HAP-1 (cell line): ENCODE results near the gene PANK4.

ENCODE experiments used
- DNase-seq, 2 experiments: peaks; one replicate each; pipeline ENCODE4 v3.0.0-alpha.2; 2016 to 2020; ENCODE audit warnings: low spot score in 2 of 2
- H3K27me3 ChIP-seq: fragments of 250-450 bp; sonication (Bioruptor Pico); 2 replicates; pipeline ENCODE4 v1.5.1; 2020; ENCODE audit warnings: low read depth, mild to moderate bottlenecking, moderate library complexity
- H3K36me3 ChIP-seq: fragments of 250-450 bp; sonication (Bioruptor Pico); replicated peaks from 2 replicates; pipeline ENCODE4 v1.5.1; 2020; ENCODE audit warnings: mild to moderate bottlenecking
- H3K4me1 ChIP-seq: fragments of 250-450 bp; sonication (Bioruptor Pico); 2 replicates; pipeline ENCODE4 v1.5.1; 2020; ENCODE audit warnings: mild to moderate bottlenecking
- H3K4me3 ChIP-seq: fragments of 250-450 bp; sonication (Bioruptor Pico); 2 replicates; pipeline ENCODE4 v1.5.1; 2020; ENCODE audit warnings: mild to moderate bottlenecking, moderate library complexity
- H3K9me3 ChIP-seq: fragments of 250-450 bp; sonication (Bioruptor Pico); 2 replicates; pipeline ENCODE4 v1.5.1; 2020; ENCODE audit warnings: mild to moderate bottlenecking, moderate library complexity
- in situ Hi-C: fragments of 300-500 bp; cut with MboI; formaldehyde crosslinking; loops from 3 replicates; pipeline ENCODE4 v1.14.3; 2020; ENCODE audit warnings: low sequenced_read_pairs, inconsistent platforms, mixed read lengths

Gene PANK4

DNA sequence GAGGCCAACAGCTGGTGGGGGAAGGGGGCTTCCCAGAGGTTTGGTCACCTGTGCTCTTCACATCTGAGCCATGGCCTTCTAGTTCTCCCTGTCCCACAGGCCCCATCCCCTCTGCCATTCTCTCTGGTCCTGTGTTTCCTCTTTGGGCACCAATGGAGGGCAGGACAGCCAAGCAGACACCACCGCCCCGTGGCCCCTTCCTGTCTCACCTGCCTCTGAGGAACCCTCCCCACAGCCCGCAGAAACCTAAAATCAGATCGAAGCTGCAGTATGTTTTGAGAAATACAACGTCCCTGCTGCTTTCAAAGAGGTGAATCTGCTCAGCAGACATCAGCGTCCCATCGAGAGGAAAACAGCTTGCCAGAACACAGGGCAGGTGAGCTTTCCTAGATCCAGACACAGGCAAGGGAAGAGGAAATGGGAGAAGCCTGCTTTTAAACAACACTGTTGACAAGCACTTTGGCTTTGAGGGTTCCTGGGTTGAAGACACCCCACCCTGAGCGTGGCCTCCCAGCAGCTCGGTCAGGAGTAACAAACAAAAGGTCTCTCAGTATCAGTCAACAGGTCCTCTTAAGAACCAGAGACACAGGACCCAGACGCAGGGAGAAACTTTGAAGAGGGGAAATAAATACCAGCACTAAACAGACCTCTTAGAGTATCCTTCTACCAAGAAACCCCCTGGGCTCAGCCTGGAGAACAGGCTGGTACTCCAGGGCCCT is 2.3 kb downstream of the PANK4 start:
- Histone ChIP-seq H3K27me3 (peaks cover 2% of the 10 kb centered on the region; the same call in 1 of the 2 replicates), H3K4me1 (peaks cover 11% of the 10 kb centered on the region), H3K9me3 (no peaks in the 10 kb centered on the region), H3K36me3 (peaks cover 23% of the 10 kb centered on the region), H3K4me3 (peak overlapping the region; percentile 99; the same call in 1 of the 2 replicates)
- no peak for DNase-seq
- in situ Hi-C loops: no loop called here

DNA sequence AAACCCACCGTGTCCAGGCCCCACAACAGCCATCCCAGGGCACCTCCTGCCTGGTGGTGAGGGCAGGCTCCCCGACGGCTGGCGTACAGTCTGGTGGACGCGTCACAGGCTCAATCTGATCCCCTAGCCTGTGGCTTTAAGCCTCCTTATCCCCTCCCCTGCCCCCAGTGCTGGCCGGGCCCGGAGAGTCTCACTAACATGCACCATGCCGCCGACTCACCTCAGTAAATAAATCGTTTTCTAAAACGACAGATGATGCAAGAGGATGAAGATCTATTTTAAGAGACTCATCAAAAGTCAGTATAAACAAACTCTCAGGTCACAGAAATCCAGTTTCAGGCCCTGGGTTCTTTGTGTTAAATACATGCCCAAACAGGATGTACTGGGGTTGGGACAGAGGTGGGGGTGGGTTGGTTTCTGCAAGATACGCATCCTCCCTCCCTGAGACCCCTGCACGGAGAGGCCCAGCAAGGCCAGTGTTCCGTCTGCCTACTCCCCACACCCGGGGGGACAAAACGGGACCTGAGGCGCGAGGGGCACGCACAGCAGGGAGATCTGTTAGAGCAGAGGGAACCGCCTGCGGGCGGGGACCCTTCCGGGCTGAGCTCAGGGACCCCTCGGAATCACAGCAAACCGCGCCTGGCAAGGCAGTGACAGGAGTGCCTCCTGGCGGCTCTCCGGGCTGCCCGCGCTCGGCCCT is 3.1 kb downstream of the PANK4 start:
- no peak overlapping the region for H3K4me3 ChIP-seq
- no peak for DNase-seq
- in situ Hi-C loops: no loop called here
- H3K9me3 ChIP-seq: no peaks in the 10 kb centered on the region
- peaks cover 11% of the 10 kb centered on the region for H3K4me1 ChIP-seq
- no peaks in the 10 kb centered on the region for H3K27me3 ChIP-seq
- peaks cover 30% of the 10 kb centered on the region for H3K36me3 ChIP-seq

DNA sequence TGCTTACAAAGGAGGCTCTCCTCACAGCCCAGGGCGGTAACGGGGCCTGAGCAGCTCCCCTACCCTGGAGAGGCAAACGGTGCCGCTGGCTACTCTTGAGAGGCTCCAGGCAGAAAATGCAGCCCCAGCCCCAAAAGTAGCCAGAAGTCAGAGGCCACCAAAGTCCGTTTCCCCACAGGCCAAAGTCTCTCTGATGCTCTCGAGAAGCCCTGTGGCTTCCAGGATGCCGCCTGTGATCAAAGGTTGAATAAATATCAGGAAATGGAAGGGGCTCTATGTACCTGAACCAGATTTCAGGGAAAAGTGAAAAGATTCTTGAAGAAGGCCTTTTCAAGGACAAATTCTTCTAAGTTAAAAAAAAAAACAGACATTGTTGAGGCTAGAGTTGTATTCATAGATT is 4.2 kb downstream of the PANK4 start:
- H3K4me1 ChIP-seq: peaks cover 11% of the 10 kb centered on the region
- no peaks in the 10 kb centered on the region for H3K9me3 ChIP-seq
- H3K4me3 ChIP-seq: no peak overlapping the region
- DNase-seq: no peak
- peaks cover 42% of the 10 kb centered on the region for H3K36me3 ChIP-seq
- no peaks in the 10 kb centered on the region for H3K27me3 ChIP-seq
- in situ Hi-C loops: no loop called here

DNA sequence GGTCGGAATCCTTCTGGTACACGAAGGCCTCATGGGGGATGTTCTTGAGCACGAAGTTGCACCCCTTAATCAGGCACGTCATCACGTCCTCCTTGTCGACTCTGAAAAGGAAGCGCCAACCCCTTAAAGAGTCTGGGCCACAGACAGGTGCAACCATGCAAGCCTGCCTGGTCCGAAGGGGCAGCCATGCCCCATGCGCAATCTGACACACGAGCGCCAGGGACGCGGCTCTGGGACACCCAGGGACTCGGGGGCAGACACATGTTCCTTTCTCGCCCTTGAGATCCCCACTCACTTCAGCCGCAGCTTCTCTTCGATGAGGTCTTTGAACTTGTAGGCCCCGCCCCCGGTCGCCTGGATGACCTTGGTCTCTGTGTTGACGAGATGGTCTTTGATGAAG is 5.6 kb downstream of the PANK4 start:
- in situ Hi-C loops: no loop called here
- DNase-seq: no peak
- no peaks in the 10 kb centered on the region for H3K9me3 ChIP-seq
- H3K36me3 ChIP-seq: peaks cover 54% of the 10 kb centered on the region
- peaks cover 7% of the 10 kb centered on the region for H3K4me1 ChIP-seq
- no peak overlapping the region for H3K4me3 ChIP-seq
- H3K27me3 ChIP-seq: no peaks in the 10 kb centered on the region

DNA sequence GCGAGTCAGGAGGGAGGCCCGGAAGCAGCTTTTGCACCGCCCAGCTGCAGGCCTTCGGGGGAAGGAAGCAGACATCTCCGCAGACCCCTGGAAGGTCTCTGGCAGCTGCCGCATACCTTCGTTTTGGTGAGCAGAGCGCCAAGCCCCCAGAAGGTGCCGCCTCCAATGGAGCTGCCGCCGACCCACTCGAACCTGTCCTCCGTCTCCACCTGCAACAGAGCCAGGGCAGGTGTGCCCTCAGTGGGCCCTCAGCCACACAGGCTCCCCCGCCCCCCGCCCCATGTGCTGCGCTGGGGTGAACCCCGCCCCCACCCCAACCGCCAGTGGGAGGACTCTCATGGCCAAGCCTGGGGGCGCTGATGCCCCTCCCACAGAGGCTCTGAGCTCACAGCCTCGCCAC is 6.2 kb downstream of the PANK4 start:
- H3K27me3 ChIP-seq: no peaks in the 10 kb centered on the region
- peaks cover 7% of the 10 kb centered on the region for H3K4me1 ChIP-seq
- in situ Hi-C loops: no loop called here
- H3K9me3 ChIP-seq: no peaks in the 10 kb centered on the region
- H3K4me3 ChIP-seq: no peak overlapping the region
- DNase-seq: no peak
- peaks cover 55% of the 10 kb centered on the region for H3K36me3 ChIP-seq

DNA sequence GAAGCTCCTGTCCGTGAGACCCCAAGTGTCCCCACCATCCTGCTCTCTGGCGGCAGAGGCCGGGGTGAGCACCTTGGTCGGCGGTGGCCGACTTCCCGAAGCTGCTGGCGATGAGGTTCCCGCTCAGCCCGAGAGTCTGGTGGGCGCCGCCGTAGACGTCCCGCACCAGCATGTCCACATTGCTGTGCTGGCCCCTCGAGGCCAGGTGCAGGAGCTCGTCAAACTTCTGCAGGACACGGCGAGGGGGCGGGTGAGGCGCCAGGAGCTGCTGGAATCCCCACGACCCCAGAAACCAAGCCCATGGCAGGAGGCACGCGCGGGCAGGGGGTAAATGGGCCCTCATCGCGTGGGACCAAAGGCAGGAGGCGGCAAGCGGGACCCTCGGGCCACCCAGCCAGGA is 6.7 kb downstream of the PANK4 start:
- H3K9me3 ChIP-seq: no peaks in the 10 kb centered on the region
- peaks cover 55% of the 10 kb centered on the region for H3K36me3 ChIP-seq
- H3K27me3 ChIP-seq: no peaks in the 10 kb centered on the region
- H3K4me1 ChIP-seq: peaks cover 3% of the 10 kb centered on the region
- no peak overlapping the region for H3K4me3 ChIP-seq
- DNase-seq: no peak
- in situ Hi-C loops: no loop called here

DNA sequence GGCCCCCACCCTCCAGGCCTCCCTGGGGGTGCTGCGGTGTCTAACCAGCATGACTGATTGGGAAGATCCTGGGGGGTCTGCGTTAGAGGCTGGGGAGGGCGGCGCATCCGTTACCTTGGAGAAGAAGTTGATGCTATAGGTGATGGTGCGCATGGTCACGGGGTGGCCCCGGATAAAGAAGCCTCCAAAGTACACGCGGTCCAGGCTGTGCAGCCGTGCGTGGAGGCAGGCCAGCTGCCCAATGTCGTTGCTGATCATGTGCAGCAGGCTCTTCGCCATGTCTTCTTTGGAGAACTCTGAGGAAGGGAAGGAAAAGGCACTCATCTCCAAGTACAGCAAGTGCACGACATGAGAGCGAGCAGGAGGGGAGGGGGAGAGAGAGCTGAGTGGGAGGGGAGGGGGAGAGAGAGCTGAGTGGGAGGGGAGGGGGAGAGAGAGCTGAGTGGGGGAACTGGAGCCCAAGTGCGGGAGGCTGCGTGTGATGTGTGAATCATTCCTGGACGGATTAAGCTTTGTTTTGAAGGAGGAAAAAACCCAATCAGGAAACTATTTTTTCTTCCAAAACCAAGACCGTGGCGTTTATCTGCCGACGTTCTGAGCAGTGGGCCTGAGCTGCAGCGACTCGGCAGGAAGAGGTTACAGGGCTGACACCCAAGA is 7.2 kb downstream of the PANK4 start:
- Histone ChIP-seq H3K36me3 (peaks cover 56% of the 10 kb centered on the region), H3K4me1 (no peaks in the 10 kb centered on the region), H3K4me3 (no peak overlapping the region), H3K9me3 (no peaks in the 10 kb centered on the region), H3K27me3 (no peaks in the 10 kb centered on the region)
- in situ Hi-C loops: no loop called here
- no peak for DNase-seq

DNA sequence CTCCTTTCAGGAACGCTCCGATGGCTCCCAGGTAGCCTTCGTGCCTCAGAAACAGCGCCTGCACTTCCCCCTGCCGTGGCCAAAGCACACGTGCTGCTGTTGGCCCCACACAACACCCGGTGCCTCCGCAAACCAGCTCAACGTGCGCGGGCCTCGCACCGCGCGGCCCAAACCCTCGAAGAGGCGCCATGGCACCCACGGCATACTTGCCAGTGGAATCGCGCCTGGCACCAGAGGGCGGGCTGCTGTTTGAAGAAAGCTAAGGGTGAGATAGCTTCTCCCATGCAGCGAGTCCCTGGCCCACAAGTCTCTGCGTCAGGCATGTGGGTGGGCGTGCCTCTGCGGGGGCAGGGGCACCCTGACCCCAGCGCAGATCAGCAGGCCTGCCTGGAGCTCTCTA is 7.9 kb downstream of the PANK4 start:
- Histone ChIP-seq H3K36me3 (peaks cover 62% of the 10 kb centered on the region), H3K4me1 (no peaks in the 10 kb centered on the region), H3K27me3 (no peaks in the 10 kb centered on the region), H3K9me3 (no peaks in the 10 kb centered on the region), H3K4me3 (no peak overlapping the region)
- DNase-seq: no peak
- in situ Hi-C loops: no loop called here

DNA sequence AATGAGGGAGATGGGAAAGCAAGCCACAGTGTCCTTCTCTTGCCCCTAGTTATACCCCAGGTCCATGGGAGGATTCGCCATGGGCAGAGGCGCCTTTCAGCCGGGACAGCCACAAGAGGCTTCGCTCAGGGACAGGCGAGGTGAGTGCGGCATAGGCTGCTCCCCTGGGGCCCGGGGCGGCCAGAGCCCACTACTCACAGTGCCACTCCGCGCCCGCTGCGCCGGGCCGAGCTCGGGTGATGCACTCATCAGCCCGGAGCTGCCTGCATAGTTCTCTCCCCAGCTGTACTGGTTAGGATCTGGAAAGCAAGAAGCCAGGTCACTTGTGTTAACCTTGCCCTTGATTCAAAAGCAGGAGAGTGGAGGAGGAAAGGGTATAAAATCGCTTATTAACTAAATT is 8.4 kb downstream of the PANK4 start:
- DNase-seq: no peak
- H3K4me1 ChIP-seq: no peaks in the 10 kb centered on the region
- no peak overlapping the region for H3K4me3 ChIP-seq
- peaks cover 68% of the 10 kb centered on the region for H3K36me3 ChIP-seq
- H3K9me3 ChIP-seq: no peaks in the 10 kb centered on the region
- no peaks in the 10 kb centered on the region for H3K27me3 ChIP-seq
- in situ Hi-C loops: no loop called here

DNA sequence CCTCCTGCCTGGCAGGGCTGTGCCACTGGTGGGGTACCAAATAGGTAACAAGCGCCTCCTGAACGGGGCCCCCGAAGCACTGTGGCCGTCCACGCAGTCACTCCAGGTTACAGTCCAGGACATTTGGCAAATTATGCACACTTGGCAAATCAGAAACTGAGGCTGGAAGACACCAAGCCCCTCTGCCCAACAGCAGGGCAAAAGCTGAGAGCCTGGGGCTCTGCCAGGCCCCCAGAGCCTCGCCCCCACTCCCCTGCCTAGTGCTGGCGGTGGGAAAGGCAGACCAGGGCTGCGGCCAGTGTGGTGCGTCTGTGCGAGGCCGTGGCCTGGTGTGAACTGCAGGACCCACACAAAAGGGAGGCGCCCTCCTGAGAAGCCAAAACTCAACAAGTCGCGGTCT is 9.4 kb downstream of the PANK4 start:
- no peaks in the 10 kb centered on the region for H3K4me1 ChIP-seq
- no peak for DNase-seq
- no peaks in the 10 kb centered on the region for H3K9me3 ChIP-seq
- in situ Hi-C loops: no loop called here
- no peak overlapping the region for H3K4me3 ChIP-seq
- H3K36me3 ChIP-seq: peaks cover 75% of the 10 kb centered on the region
- no peaks in the 10 kb centered on the region for H3K27me3 ChIP-seq

DNA sequence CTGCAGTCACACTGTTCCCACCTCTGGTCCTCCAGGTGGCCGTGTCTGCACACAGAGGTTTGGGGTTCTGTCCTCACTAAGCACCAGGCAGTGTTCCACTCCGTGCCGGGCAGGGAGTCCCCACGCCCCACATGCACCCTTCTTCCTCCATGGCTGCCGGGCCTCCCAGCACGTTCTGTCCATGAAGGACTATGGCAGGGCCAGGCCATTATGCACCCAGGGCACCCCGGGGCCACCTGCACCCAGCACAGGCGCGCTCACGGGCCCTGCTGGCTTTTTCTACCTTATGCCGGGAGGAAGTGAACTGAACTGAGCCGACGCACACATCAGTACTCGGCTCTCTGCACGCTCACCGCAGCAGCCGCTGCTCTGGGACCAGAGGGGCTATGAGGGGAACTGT is 10.3 kb downstream of the PANK4 start:
- Histone ChIP-seq H3K36me3 (peaks cover 78% of the 10 kb centered on the region), H3K27me3 (no peaks in the 10 kb centered on the region), H3K4me1 (no peaks in the 10 kb centered on the region), H3K4me3 (no peak overlapping the region), H3K9me3 (no peaks in the 10 kb centered on the region)
- in situ Hi-C loops: no loop called here
- DNase-seq: no peak

DNA sequence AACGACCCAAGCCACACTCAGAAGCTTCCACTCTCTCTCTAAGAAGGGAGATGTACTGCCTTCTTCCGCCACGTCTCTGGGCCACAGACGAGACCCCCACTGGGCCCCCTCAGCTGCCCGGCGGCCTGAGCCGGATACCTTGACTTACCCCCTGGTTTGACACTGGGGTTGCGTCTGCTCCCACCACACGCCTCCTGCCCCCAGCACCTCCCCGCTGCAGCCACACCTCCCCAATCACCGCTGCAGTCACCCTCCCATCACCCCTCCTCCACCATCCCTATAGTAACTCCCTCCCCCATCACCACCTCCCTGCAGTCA is 10.7 kb downstream of the PANK4 start:
- no peak for DNase-seq
- H3K9me3 ChIP-seq: no peaks in the 10 kb centered on the region
- no peak overlapping the region for H3K4me3 ChIP-seq
- peaks cover 78% of the 10 kb centered on the region for H3K36me3 ChIP-seq
- in situ Hi-C loops: no loop called here
- H3K4me1 ChIP-seq: no peaks in the 10 kb centered on the region
- H3K27me3 ChIP-seq: no peaks in the 10 kb centered on the region

DNA sequence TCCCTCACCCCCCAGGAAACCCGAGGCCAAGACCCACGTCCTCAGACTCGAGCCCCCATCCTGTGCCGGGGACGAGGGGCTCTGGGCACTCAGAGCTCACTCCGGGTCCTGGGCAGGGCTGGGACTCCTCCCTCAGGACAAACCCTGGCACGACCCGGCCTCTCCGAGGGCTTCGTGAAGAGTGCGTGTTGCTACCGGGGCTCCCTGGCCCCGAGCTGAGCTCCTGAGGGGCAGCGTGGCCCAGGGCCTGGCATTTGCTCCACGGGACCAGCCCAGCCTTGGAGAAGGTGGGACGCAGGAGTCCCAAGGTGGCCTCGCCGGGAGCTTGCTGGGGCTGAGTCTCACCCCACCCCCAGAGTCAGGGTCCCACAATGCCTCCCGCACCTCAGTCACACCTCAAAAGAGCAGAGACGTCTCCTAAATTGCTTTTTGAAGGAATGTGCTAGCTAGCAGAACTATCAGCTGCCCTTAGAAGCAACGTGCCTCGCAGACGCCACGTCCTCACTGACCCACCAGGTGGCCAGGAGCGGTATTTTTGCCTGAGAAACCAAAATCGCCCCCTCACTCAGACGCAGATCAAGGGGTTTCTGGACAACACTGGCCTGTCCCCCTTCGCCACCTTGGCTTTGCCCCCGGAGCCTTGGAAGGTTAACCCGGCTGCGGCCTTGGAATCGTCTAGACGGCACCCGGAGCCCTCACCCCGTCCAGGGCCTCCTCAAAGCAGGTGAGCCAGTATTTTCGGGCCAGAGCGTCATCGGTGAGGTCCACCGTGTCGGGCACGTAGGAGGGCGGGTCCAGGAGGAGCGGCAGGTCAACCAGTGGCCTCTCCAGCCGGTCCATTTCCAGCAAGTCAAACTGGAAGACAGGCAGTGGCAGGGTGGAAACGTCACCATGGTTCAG is 11.3 kb downstream of the PANK4 start:
- no peak for DNase-seq
- H3K4me1 ChIP-seq: no peaks in the 10 kb centered on the region
- H3K4me3 ChIP-seq: no peak overlapping the region
- H3K9me3 ChIP-seq: no peaks in the 10 kb centered on the region
- H3K27me3 ChIP-seq: no peaks in the 10 kb centered on the region
- peaks cover 82% of the 10 kb centered on the region for H3K36me3 ChIP-seq
- in situ Hi-C loops: no loop called here
